WERI-Rb-1 (cell line): ENCODE results near the gene AAR2.

Source experiments
- DNase-seq: peaks from one replicate; pipeline ENCODE4 v3.0.0-alpha.2; 2020
- H3K27ac ChIP-seq: fragments of 250-450 bp; sonication (Bioruptor Pico); 2 replicates; pipeline ENCODE4 v1.5.1; 2020; ENCODE audit warnings: mild to moderate bottlenecking, moderate library complexity
- H3K27me3 ChIP-seq: fragments of 250-450 bp; sonication (Bioruptor Pico); 2 replicates; pipeline ENCODE4 v1.5.1; 2021; ENCODE audit warnings: mild to moderate bottlenecking, low read depth, moderate library complexity; ENCODE audit not compliant: insufficient read depth, severe bottlenecking
- H3K36me3 ChIP-seq: fragments of 250-450 bp; sonication (Bioruptor Pico); 2 replicates; pipeline ENCODE4 v1.5.1; 2020; ENCODE audit warnings: mild to moderate bottlenecking, moderate library complexity
- H3K4me3 ChIP-seq: 2 replicates; pipeline ENCODE4 v1.5.1; 2011; ENCODE audit warnings: low read depth, mild to moderate bottlenecking, control low read depth, low read length
- H3K9me3 ChIP-seq: fragments of 250-450 bp; sonication (Bioruptor Pico); 2 replicates; pipeline ENCODE4 v1.5.1; 2021; ENCODE audit warnings: mild to moderate bottlenecking, moderate library complexity; ENCODE audit not compliant: severe bottlenecking
- TF ChIP-seq, protein P1 (sequence below): IDR thresholded peaks from 2 replicates; pipeline ENCODE4 v1.5.1; 2011; ENCODE audit warnings: low read depth, mild to moderate bottlenecking, control low read depth, inconsistent platforms, low read length

The AAR2 gene

DNA sequence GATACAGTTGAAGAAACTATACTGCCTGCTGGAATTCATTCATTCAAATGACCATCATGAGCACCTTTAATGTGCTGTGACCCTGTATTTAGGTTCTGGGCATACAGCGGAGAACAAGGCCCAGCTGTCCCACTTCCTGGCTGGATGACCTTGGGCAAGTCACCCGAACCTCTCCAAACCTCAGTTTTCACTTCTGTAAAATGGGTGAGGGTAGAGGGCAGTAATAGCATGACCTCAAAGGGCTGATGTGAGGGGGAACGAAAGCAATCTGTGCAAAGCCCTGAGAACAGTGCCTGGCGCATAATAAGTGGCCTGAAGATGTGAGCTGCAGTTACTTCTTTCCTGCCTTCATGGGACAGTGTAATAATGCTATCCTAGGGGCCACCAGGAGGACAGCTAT lies 20.5 kb upstream of the AAR2 start:
- Histone ChIP-seq H3K4me3 (no peak overlapping the region), H3K36me3 (no peaks in the 10 kb centered on the region; the same call in 1 of the 2 replicates), H3K27me3 (no peaks in the 10 kb centered on the region), H3K9me3 (no peaks in the 10 kb centered on the region), H3K27ac (no peak overlapping the region)
- TF ChIP-seq, protein P1, sequence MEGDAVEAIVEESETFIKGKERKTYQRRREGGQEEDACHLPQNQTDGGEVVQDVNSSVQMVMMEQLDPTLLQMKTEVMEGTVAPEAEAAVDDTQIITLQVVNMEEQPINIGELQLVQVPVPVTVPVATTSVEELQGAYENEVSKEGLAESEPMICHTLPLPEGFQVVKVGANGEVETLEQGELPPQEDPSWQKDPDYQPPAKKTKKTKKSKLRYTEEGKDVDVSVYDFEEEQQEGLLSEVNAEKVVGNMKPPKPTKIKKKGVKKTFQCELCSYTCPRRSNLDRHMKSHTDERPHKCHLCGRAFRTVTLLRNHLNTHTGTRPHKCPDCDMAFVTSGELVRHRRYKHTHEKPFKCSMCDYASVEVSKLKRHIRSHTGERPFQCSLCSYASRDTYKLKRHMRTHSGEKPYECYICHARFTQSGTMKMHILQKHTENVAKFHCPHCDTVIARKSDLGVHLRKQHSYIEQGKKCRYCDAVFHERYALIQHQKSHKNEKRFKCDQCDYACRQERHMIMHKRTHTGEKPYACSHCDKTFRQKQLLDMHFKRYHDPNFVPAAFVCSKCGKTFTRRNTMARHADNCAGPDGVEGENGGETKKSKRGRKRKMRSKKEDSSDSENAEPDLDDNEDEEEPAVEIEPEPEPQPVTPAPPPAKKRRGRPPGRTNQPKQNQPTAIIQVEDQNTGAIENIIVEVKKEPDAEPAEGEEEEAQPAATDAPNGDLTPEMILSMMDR: no peak
- DNase-seq: no peak

DNA sequence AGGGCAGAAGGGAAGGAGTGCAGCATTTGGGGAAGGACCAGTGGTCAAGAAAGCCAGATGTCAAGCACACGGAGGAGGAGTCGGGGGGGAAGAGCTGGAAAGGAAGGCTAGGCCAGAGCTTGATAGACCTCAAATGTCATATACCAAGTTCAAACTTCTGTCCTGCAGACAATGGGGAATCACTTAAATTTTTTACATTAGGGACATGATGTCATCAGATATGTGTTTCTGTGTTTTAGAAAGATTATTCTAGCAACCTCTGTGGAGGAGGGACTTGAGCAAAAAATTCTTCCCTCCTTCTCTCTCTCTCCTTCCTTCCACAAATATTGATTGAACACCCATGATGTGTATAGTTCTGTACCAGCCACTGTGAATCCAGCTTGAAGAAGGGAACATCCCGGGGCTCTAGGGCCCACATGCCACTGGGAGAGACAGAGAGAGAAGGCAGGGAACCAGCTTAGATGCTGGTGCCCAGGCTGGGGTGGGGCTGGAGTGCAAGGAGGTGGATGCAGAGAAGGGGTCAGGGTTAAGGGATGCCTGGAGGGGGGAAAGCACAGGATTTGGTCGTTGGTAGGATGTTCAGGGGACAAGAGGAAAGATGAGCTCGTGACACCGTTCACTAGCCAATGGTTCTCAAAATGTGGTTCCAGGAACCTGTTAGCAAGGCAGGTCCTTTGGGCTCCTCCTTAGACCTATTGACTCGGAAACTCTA lies 19.8 kb upstream of the AAR2 start:
- TF ChIP-seq, protein P1: no peak
- no peak overlapping the region for H3K4me3 ChIP-seq
- H3K27ac ChIP-seq: no peak overlapping the region
- H3K27me3 ChIP-seq: no peaks in the 10 kb centered on the region
- no peaks in the 10 kb centered on the region; the same call in 1 of the 2 replicates for H3K36me3 ChIP-seq
- no peaks in the 10 kb centered on the region for H3K9me3 ChIP-seq
- DNase-seq: no peak

DNA sequence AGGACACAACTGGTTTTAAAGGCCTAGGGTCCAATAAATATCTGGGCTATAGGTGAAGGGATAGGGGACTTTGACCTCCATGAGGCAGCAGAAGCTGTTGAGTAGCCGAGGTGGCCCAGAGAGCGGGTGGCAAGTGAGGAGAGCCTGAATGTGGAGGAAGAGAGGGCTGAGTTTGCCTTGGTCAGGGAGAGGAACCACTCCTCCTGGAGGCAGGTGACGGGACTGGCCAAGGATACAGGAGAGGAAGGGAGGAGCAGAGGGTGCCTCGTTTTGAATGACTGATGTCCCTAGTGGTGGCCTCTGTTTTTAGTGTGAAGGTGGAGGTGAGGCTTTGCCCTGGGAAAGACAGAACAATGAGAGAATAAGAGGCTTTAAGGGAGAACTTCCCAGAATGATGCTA lies 19.1 kb upstream of the AAR2 start:
- DNase-seq: peak; percentile 66
- no peaks in the 10 kb centered on the region for H3K27me3 ChIP-seq
- no peak overlapping the region for H3K4me3 ChIP-seq
- TF ChIP-seq, protein P1: peak; percentile 67
- no peaks in the 10 kb centered on the region for H3K9me3 ChIP-seq
- no peaks in the 10 kb centered on the region; the same call in 1 of the 2 replicates for H3K36me3 ChIP-seq
- H3K27ac ChIP-seq: no peak overlapping the region

DNA sequence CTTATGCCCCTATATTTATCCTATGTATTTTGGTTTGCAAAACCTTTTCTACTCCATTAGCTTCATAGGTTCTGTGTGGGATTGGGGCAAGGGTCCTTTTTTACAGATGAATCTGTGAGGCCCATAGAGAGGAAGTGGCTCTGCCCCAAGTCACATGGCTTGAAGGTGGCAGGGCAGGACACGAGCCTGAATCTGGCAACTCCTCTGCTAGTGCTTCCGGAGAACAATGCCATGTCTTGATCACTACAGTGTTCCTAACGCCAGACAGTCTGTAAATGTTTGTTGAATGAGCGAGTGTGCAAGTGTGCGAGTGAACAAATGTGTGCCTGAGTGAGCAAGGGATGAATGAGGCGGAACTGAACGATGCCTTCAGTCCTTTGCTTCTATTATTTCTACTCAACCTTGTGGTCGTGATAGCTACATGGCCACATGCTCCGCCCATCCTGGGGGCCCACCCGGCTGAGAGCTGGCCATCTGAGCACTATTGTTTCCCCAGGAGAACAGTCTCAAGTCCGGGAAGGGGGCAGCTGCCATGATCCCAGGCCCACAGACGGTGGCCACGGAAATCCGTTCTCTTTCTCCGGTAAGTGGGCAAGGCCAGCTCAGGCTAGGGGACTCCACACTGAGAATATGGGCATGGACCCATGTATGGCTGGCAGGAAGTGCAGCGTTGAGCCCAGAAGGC lies 17.8 kb upstream of the AAR2 start:
- Histone ChIP-seq H3K27me3 (no peaks in the 10 kb centered on the region), H3K4me3 (no peak overlapping the region), H3K27ac (no peak overlapping the region), H3K9me3 (no peaks in the 10 kb centered on the region), H3K36me3 (no peaks in the 10 kb centered on the region; the same call in 1 of the 2 replicates)
- TF ChIP-seq, protein P1: no peak
- no peak for DNase-seq

DNA sequence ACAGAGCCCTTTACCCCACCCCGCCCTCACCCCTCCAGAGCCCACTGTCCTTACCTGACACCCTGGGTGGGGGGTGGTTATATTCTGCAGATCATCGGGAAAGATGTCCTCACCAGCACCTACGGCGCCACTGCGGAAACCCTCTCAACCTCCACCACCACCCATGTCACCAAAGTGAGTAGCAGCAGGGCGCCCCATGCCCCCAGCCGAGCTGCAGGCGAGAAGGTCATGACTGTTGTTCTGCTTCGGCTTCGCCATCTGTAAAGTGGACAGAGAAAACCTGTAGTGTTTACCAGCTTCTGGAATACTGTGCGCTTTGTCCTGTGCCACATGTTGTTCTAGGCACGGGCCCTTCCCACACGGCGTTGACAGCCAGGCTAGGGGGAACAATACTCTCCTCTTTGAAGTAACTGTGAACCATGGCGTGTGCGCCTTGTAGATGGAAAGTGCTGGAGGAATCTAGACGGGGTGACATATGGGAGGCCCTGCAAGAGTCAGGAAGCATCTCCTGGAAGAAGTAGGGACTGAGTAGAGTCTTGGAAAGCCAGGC lies 16.5 kb upstream of the AAR2 start:
- DNase-seq: no peak
- Histone ChIP-seq H3K27me3 (no peaks in the 10 kb centered on the region), H3K9me3 (no peaks in the 10 kb centered on the region), H3K36me3 (no peaks in the 10 kb centered on the region; the same call in 1 of the 2 replicates), H3K4me3 (no peak overlapping the region), H3K27ac (no peak overlapping the region)
- TF ChIP-seq, protein P1: no peak
